ENCODE measurements around the gene FMC1.
A peak's percentile ranks its signal among the peaks of the same experiment; 100 is the strongest.

FMC1 gene

GRCh38 chr7:139359366-139360209, 18.5 kb downstream of the FMC1 start, which contains the start of gene LUC7L2:
TSS of gene LUC7L2 (plus strand) at chr7:139359894. CDS start at chr7:139360262, 368 bp downstream.
- no peak for TF ChIP-seq USF1 (IDR thresholded peaks at IDR 0.05)
- peak; percentile 66; the same call in 1 of the 2 replicates for TF ChIP-seq FOXM1 (IDR thresholded peaks at IDR 0.05; ENCODE audit: borderline replicate concordance, low read depth)
- TF ChIP-seq TEAD4 (IDR thresholded peaks at IDR 0.05): peak; percentile 44
- TF ChIP-seq NFIC (IDR thresholded peaks at IDR 0.05): peak; percentile 30; the same call in 1 of the 2 replicates
- TF ChIP-seq RAD21 (IDR thresholded peaks at IDR 0.05; ENCODE audit: low read depth): no peak; the same call in 1 of the 2 replicates
- peak; percentile 68 for TF ChIP-seq CREB1 (IDR thresholded peaks at IDR 0.05; ENCODE audit: low read depth)
- TF ChIP-seq YY1 (IDR thresholded peaks at IDR 0.05; ENCODE audit: low read depth): peak; percentile 50; the same call in 1 of the 2 replicates
- TF ChIP-seq EGR1 (IDR thresholded peaks at IDR 0.05): no peak
- TF ChIP-seq ZBTB7A (IDR thresholded peaks at IDR 0.05; ENCODE audit: low read depth): no peak
- no peak; the same call in 1 of the 2 replicates for TF ChIP-seq MAX (IDR thresholded peaks at IDR 0.05)
- no peak for TF ChIP-seq CEBPB (IDR thresholded peaks at IDR 0.05)
- TF ChIP-seq EP300 (IDR thresholded peaks at IDR 0.05; ENCODE audit: borderline replicate concordance): peak; percentile 20
- 0 out of 2 replicates have a peak, but pooled peaks have one; percentile 64 for TF ChIP-seq TCF12 (IDR thresholded peaks at IDR 0.05; ENCODE audit: low read depth)
- TF ChIP-seq TAF1 (IDR thresholded peaks at IDR 0.05; ENCODE audit: low read depth): peak; percentile 96
- no peak for TF ChIP-seq REST (IDR thresholded peaks at IDR 0.05; ENCODE audit: low read depth)

- TF ChIP-seq FOXM1 (IDR thresholded peaks at IDR 0.05; ENCODE audit: borderline replicate concordance, low read depth) (no peak), EP300 (IDR thresholded peaks at IDR 0.05; ENCODE audit: borderline replicate concordance) (no peak), YY1 (IDR thresholded peaks at IDR 0.05; ENCODE audit: low read depth) (peak; percentile 82), REST (IDR thresholded peaks at IDR 0.05; ENCODE audit: low read depth) (no peak), RAD21 (IDR thresholded peaks at IDR 0.05; ENCODE audit: low read depth) (no peak), TCF12 (IDR thresholded peaks at IDR 0.05; ENCODE audit: low read depth) (no peak), TEAD4 (IDR thresholded peaks at IDR 0.05) (no peak), TAF1 (IDR thresholded peaks at IDR 0.05; ENCODE audit: low read depth) (no peak; the same call in 1 of the 2 replicates), USF1 (IDR thresholded peaks at IDR 0.05) (no peak), ZBTB7A (IDR thresholded peaks at IDR 0.05; ENCODE audit: low read depth) (peak; percentile 84; the same call in 1 of the 2 replicates), NFIC (IDR thresholded peaks at IDR 0.05) (no peak), EGR1 (IDR thresholded peaks at IDR 0.05) (no peak), MAX (IDR thresholded peaks at IDR 0.05) (no peak; the same call in 1 of the 2 replicates), CREB1 (IDR thresholded peaks at IDR 0.05; ENCODE audit: low read depth) (no peak), CEBPB (IDR thresholded peaks at IDR 0.05) (no peak)
These were observed 19.2 kb downstream of the FMC1 start for GRCh38 chr7:139360210-139360947.

- TF ChIP-seq CEBPB (IDR thresholded peaks at IDR 0.05) (no peak), EP300 (IDR thresholded peaks at IDR 0.05; ENCODE audit: borderline replicate concordance) (no peak), CREB1 (IDR thresholded peaks at IDR 0.05; ENCODE audit: low read depth) (no peak), ZBTB7A (IDR thresholded peaks at IDR 0.05; ENCODE audit: low read depth) (no peak), EGR1 (IDR thresholded peaks at IDR 0.05) (no peak), REST (IDR thresholded peaks at IDR 0.05; ENCODE audit: low read depth) (no peak), MAX (IDR thresholded peaks at IDR 0.05) (no peak)
These were observed 19.8 kb downstream of the FMC1 start for GRCh38 chr7:139360948-139361307.

Data from Ishikawa (cell line).